WERI-Rb-1 (cell line): ENCODE data around the gene LYSMD1.
"Not testable (repeated sequence)": the region's sequence is repeated elsewhere in the genome, so short reads cannot be mapped to it uniquely, and the experiment has no call there.

ENCODE experiments used
- DNase-seq: peaks from one replicate; pipeline ENCODE4 v3.0.0-alpha.2; 2020
- H3K27ac ChIP-seq: fragments of 250-450 bp; sonication (Bioruptor Pico); 2 replicates; pipeline ENCODE4 v1.5.1; 2020; ENCODE audit warnings: mild to moderate bottlenecking, moderate library complexity
- H3K27me3 ChIP-seq: fragments of 250-450 bp; sonication (Bioruptor Pico); 2 replicates; pipeline ENCODE4 v1.5.1; 2021; ENCODE audit warnings: mild to moderate bottlenecking, low read depth, moderate library complexity; ENCODE audit not compliant: insufficient read depth, severe bottlenecking
- H3K36me3 ChIP-seq: fragments of 250-450 bp; sonication (Bioruptor Pico); 2 replicates; pipeline ENCODE4 v1.5.1; 2020; ENCODE audit warnings: mild to moderate bottlenecking, moderate library complexity
- H3K4me3 ChIP-seq: 2 replicates; pipeline ENCODE4 v1.5.1; 2011; ENCODE audit warnings: low read depth, mild to moderate bottlenecking, control low read depth, low read length
- H3K9me3 ChIP-seq: fragments of 250-450 bp; sonication (Bioruptor Pico); 2 replicates; pipeline ENCODE4 v1.5.1; 2021; ENCODE audit warnings: mild to moderate bottlenecking, moderate library complexity; ENCODE audit not compliant: severe bottlenecking
- CTCF ChIP-seq: IDR thresholded peaks from 2 replicates; pipeline ENCODE4 v1.5.1; 2011; ENCODE audit warnings: low read depth, mild to moderate bottlenecking, control low read depth, inconsistent platforms, low read length

LYSMD1 gene

DNA sequence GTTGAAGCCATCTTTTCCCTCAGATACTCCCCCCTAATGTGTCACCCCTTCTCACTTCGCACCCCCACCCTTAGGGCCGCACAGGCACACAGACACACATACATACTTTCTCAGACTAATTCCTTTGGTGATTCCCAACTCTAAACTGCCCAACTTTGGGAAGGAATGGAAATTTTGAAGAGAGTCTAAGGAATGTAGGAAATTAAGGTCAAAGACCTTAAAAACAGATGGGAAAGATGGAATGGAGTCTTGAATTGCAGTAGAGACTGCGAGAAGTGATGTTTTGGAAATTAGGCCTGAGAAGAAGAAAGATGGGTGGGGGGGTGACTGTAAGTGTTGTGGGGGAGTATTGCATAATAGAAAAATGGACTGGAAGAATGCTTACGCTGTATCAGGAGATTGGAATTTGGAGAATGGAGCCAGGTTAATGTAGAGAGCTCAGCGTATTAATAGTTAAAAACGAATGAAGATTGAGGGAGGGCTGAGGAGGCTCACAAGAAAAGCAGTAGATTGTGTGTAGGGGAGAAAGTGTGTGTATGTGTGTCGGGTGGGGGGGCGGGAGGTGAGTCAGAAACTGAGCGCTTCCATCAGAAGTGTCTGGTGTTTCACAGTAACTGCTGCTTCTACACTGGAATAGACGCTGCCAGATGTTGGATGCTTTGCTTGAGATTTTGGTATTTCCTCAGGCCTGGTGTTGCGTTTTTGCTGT is 34.3 kb upstream of the LYSMD1 start:
- no peaks in the 10 kb centered on the region for H3K27me3 ChIP-seq
- peak overlapping the region; percentile 91 for H3K27ac ChIP-seq
- no peak for TF ChIP-seq CTCF
- no peaks in the 10 kb centered on the region for H3K9me3 ChIP-seq
- DNase-seq, result no peak
- peak overlapping the region; percentile 54 for H3K4me3 ChIP-seq
- H3K36me3 ChIP-seq, result peaks cover 56% of the 10 kb centered on the region

GRCh38 chr1:151198254-151199127 is 32.8 kb upstream of the LYSMD1 start, which contains the start of gene PIP5K1A:
Gene PIP5K1A (plus strand): TSS chr1:151198552. CDS start chr1:151198997, 445 bp downstream.
- Histone ChIP-seq H3K27ac (peak within 1 kb of the TSS; percentile 91), H3K9me3 (no peaks in the 10 kb centered on the region), H3K4me3 (peak within 1 kb of the TSS; percentile 54), H3K27me3 (no peaks in the 10 kb centered on the region), H3K36me3 (peaks cover 41% of the 10 kb centered on the region)
- peak; percentile 100 for DNase-seq
- TF ChIP-seq CTCF, result no peak

DNA sequence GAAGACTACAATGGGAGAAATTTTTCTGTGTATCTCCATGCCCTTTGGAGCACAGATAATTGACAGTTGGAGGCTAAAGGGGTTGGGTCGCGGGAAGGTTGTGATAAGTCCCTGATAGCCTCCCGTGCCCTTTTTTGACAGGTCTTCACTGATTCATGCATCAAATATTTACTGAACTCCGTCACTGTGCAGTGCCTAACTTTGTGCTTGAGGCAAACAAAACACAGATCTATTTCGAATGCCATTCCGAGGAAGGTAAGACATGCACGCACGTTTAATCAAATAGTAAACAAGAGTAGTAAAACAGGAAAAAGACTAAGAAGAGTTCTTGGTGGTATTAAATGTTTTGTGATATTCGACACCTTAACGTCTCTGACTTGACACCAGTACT is 32.2 kb upstream of the LYSMD1 start:
- H3K4me3 ChIP-seq, result peak overlapping the region; percentile 54
- DNase-seq, result no peak
- H3K36me3 ChIP-seq, result peaks cover 34% of the 10 kb centered on the region
- no peaks in the 10 kb centered on the region for H3K27me3 ChIP-seq
- no peak for TF ChIP-seq CTCF
- H3K9me3 ChIP-seq, result no peaks in the 10 kb centered on the region
- peak overlapping the region; percentile 91 for H3K27ac ChIP-seq

GRCh38 chr1:151196292-151196800 is 30.6 kb upstream of the LYSMD1 start:
- peak; percentile 65 for TF ChIP-seq CTCF
- H3K27ac ChIP-seq, result no peak overlapping the region

DNA sequence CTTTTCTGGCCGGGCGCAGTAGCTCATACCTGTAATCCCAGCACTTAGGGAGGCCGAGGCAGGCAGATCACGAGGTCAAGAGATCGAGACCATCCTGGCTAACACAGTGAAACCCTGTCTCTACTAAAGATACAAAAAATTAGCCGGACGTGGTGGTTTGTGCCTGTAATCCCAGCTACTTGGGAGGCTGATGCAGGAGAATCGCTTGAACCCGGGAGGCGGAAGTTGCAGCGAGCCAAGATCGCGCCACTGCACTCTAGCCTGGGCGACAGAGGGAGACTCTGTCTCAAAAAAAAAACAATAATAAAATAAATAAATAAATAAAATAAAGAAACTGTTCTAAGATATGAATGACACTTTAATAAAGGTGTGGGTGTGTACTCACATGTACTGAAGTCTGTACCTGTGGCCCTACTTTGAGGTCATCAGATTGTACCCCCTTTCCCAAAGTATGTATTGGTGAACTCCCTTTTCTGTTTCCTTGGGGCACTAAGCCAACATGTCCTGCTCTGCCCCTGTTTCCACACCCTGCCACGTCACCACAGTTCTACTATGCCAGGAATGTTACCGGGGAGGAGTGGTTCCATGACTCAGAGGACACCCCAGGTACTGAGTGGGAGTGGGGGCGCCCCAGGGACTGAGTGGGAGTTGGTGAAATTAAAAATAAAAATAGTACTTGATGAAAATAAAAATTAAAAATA is 29.3 kb upstream of the LYSMD1 start:
- H3K9me3 ChIP-seq, DNase-seq, H3K36me3 ChIP-seq, H3K27me3 ChIP-seq, H3K4me3 ChIP-seq, H3K27ac ChIP-seq: not testable (repeated sequence)

More at GRCh38 chr1:151196292-151196800, 30.6 kb upstream of the LYSMD1 start:
- no peak overlapping the region for H3K4me3 ChIP-seq
- no peaks in the 10 kb centered on the region for H3K9me3 ChIP-seq
- peak; percentile 93 for DNase-seq
- no peaks in the 10 kb centered on the region for H3K27me3 ChIP-seq
- H3K36me3 ChIP-seq, result peaks cover 19% of the 10 kb centered on the region

GRCh38 chr1:151193856-151194255 is 28.2 kb upstream of the LYSMD1 start:
- no peaks in the 10 kb centered on the region for H3K9me3 ChIP-seq
- DNase-seq, result no peak
- H3K27ac ChIP-seq, result no peak overlapping the region
- no peak for TF ChIP-seq CTCF
- peaks cover 5% of the 10 kb centered on the region for H3K36me3 ChIP-seq
- H3K27me3 ChIP-seq, result no peaks in the 10 kb centered on the region
- no peak overlapping the region for H3K4me3 ChIP-seq
